Measurements from ENCODE around the gene INAFM2.

INAFM2 gene

DNA sequence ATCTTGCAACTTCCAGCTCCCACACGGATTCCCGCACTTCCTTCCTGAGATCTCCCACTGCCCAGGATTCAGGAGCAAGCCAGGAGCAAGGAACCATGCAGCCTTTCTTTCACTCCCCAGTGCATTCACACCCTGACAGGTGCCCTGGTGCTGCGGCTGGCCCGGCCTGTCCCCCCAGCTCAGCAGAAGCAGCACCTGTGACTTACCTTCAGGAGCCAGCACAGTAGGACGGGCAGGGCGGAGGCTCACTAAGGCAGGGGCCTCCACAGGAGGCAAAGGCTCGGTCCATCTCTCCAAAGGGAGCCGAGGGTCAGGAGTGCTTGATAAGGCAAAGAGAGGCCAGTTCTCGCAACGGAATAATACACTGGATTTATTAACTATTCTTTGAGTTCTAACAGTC is 45.5 kb upstream of the INAFM2 start:
- Histone ChIP-seq H3K27me3 (ENCODE audit: insufficient read depth, low read length) (no peaks in the 10 kb centered on the region; the same call in 1 of the 2 replicates), H3K9me2 (ENCODE audit: low read depth, low read length) (no peaks in the 10 kb centered on the region), H3K27ac (ENCODE audit: low read depth, low read length, poor library complexity, severe bottlenecking) (no peak overlapping the region), H4K20me1 (ENCODE audit: insufficient read depth, low read length) (no peaks in the 10 kb centered on the region), H3K4me3 (ENCODE audit: low read depth, low read length, poor library complexity, severe bottlenecking) (no peak overlapping the region), H2AFZ (ENCODE audit: low read length) (no peak overlapping the region), H3K9ac (ENCODE audit: low read length) (no peak overlapping the region), H3K4me2 (ENCODE audit: low read length) (no peak overlapping the region), H3K36me3 (ENCODE audit: insufficient read depth, low read length) (no peaks in the 10 kb centered on the region), H3K4me1 (ENCODE audit: insufficient read depth, low read length, severe bottlenecking) (peaks cover 12% of the 10 kb centered on the region), H3K9me3 (ENCODE audit: low read length) (no peaks in the 10 kb centered on the region), H3K79me2 (ENCODE audit: insufficient read depth, low read length) (no peaks in the 10 kb centered on the region), H3F3A (ENCODE audit: insufficient read depth, low read length) (no peaks in the 10 kb centered on the region)
- TF ChIP-seq EZH2 (IDR thresholded peaks at IDR 0.05; ENCODE audit: borderline replicate concordance, low read length), result no peak
- TF ChIP-seq CTCF (IDR thresholded peaks at IDR 0.05; ENCODE audit: low read length), result no peak

- Histone ChIP-seq H3K9me2 (ENCODE audit: low read depth, low read length) (no peaks in the 10 kb centered on the region), H3K27me3 (ENCODE audit: insufficient read depth, low read length) (no peaks in the 10 kb centered on the region; the same call in 1 of the 2 replicates), H3K4me1 (ENCODE audit: insufficient read depth, low read length, severe bottlenecking) (peaks cover 14% of the 10 kb centered on the region)
Measured at GRCh38 chr15:40279437-40280141, 43.9 kb upstream of the INAFM2 start.

GRCh38 chr15:40280260-40281056 is 43.0 kb upstream of the INAFM2 start:
- no peak overlapping the region for H3K4me2 ChIP-seq (ENCODE audit: low read length)
- no peaks in the 10 kb centered on the region for H3K79me2 ChIP-seq (ENCODE audit: insufficient read depth, low read length)
- H3K27ac ChIP-seq (ENCODE audit: low read depth, low read length, poor library complexity, severe bottlenecking), result no peak overlapping the region
- no peaks in the 10 kb centered on the region for H3K36me3 ChIP-seq (ENCODE audit: insufficient read depth, low read length)
- no peak overlapping the region for H2AFZ ChIP-seq (ENCODE audit: low read length)
- no peaks in the 10 kb centered on the region for H3K9me2 ChIP-seq (ENCODE audit: low read depth, low read length)
- TF ChIP-seq EZH2 (IDR thresholded peaks at IDR 0.05; ENCODE audit: borderline replicate concordance, low read length), result no peak
- TF ChIP-seq CTCF (IDR thresholded peaks at IDR 0.05; ENCODE audit: low read length), result no peak
- peaks cover 14% of the 10 kb centered on the region for H3K4me1 ChIP-seq (ENCODE audit: insufficient read depth, low read length, severe bottlenecking)
- H4K20me1 ChIP-seq (ENCODE audit: insufficient read depth, low read length), result no peaks in the 10 kb centered on the region
- no peaks in the 10 kb centered on the region for H3F3A ChIP-seq (ENCODE audit: insufficient read depth, low read length)
- H3K9ac ChIP-seq (ENCODE audit: low read length), result no peak overlapping the region
- H3K9me3 ChIP-seq (ENCODE audit: low read length), result no peaks in the 10 kb centered on the region
- H3K4me3 ChIP-seq (ENCODE audit: low read depth, low read length, poor library complexity, severe bottlenecking), result no peak overlapping the region
- no peaks in the 10 kb centered on the region; the same call in 1 of the 2 replicates for H3K27me3 ChIP-seq (ENCODE audit: insufficient read depth, low read length)

More at GRCh38 chr15:40279437-40280141, 43.9 kb upstream of the INAFM2 start:
- H2AFZ ChIP-seq (ENCODE audit: low read length), result no peak overlapping the region
- H3K9me3 ChIP-seq (ENCODE audit: low read length), result no peaks in the 10 kb centered on the region
- H3K79me2 ChIP-seq (ENCODE audit: insufficient read depth, low read length), result no peaks in the 10 kb centered on the region
- no peak overlapping the region for H3K27ac ChIP-seq (ENCODE audit: low read depth, low read length, poor library complexity, severe bottlenecking)
- TF ChIP-seq CTCF (IDR thresholded peaks at IDR 0.05; ENCODE audit: low read length) (peak; percentile 99), EZH2 (IDR thresholded peaks at IDR 0.05; ENCODE audit: borderline replicate concordance, low read length) (no peak)
- no peaks in the 10 kb centered on the region for H4K20me1 ChIP-seq (ENCODE audit: insufficient read depth, low read length)
- no peaks in the 10 kb centered on the region for H3F3A ChIP-seq (ENCODE audit: insufficient read depth, low read length)
- no peaks in the 10 kb centered on the region for H3K36me3 ChIP-seq (ENCODE audit: insufficient read depth, low read length)
- no peak overlapping the region for H3K4me2 ChIP-seq (ENCODE audit: low read length)
- H3K9ac ChIP-seq (ENCODE audit: low read length), result no peak overlapping the region
- H3K4me3 ChIP-seq (ENCODE audit: low read depth, low read length, poor library complexity, severe bottlenecking), result no peak overlapping the region

All from OCI-LY1 (cell line).